Neural cell (in vitro differentiated cells): ENCODE results near the gene TPRG1. TPM values are rescaled to one million over a fixed set of nuclear protein-coding genes. Genes with fewer than 3 reads are reported as not detected.
"Not testable (repeated sequence)": the region's sequence is repeated elsewhere in the genome, so short reads cannot be mapped to it uniquely, and the experiment has no call there.

ENCODE experiments used
- H2AFZ ChIP-seq: fragments of 200-600, 300-800 bp; sonication (generic), shearing (Covaris generic); 2 replicates; pipeline ENCODE4 v1.6.0; 2014; ENCODE audit warnings: low read depth, mild to moderate bottlenecking, antibody characterized with exemption, low read length, moderate library complexity
- H3F3A ChIP-seq: fragments of 200-600 bp; shearing (Covaris generic); 2 replicates; pipeline ENCODE4 v1.6.1; 2016; ENCODE audit warnings: mild to moderate bottlenecking, moderate library complexity, mixed read lengths, antibody characterized with exemption, low read length; ENCODE audit not compliant: insufficient read depth, poor library complexity, severe bottlenecking
- H3K27ac ChIP-seq: fragments of 200-600, 300-800 bp; sonication (generic), shearing (Covaris generic); 2 replicates; pipeline ENCODE4 v1.5.1; 2014; ENCODE audit warnings: mild to moderate bottlenecking, low read length, moderate library complexity
- H3K27me3 ChIP-seq: fragments of 300-800, 200-600 bp; sonication (generic), shearing (Covaris generic); 2 replicates; pipeline ENCODE4 v1.6.0; 2014; ENCODE audit warnings: mild to moderate bottlenecking, low read depth, low read length, moderate library complexity; ENCODE audit not compliant: insufficient read depth
- H3K36me3 ChIP-seq: fragments of 300-800, 200-600 bp; sonication (generic), shearing (Covaris generic); 2 replicates; pipeline ENCODE4 v1.5.1; 2014; ENCODE audit warnings: mild to moderate bottlenecking, antibody characterized with exemption, low read length, moderate library complexity; ENCODE audit not compliant: insufficient read depth
- H3K4me2 ChIP-seq: fragments of 300-800, 200-600 bp; sonication (generic), shearing (Covaris generic); 2 replicates; pipeline ENCODE4 v1.6.0; 2014; ENCODE audit warnings: mild to moderate bottlenecking, low read length
- H3K4me3 ChIP-seq: fragments of 300-800, 200-600 bp; sonication (generic), shearing (Covaris generic); 2 replicates; pipeline ENCODE4 v1.5.1; 2014; ENCODE audit warnings: mild to moderate bottlenecking, low read length, moderate library complexity
- H3K79me2 ChIP-seq: fragments of 200-600 bp; shearing (Covaris generic); replicated peaks from 2 replicates; pipeline ENCODE4 v1.6.0; 2014; ENCODE audit warnings: mild to moderate bottlenecking, low read length, moderate library complexity; ENCODE audit not compliant: insufficient read depth
- H3K9ac ChIP-seq: fragments of 300-800, 200-600 bp; sonication (generic), shearing (Covaris generic); 2 replicates; pipeline ENCODE4 v1.6.1; 2016; ENCODE audit warnings: mild to moderate bottlenecking, low read length, mixed read lengths
- H3K9me2 ChIP-seq: fragments of 200-600 bp; shearing (Covaris generic); 2 replicates; pipeline ENCODE4 v1.6.1; 2016; ENCODE audit warnings: mild to moderate bottlenecking, low read length, mixed read lengths; ENCODE audit not compliant: insufficient read depth
- H3K9me3 ChIP-seq: fragments of 200-600, 300-800 bp; sonication (generic), shearing (Covaris generic); 2 replicates; pipeline ENCODE4 v1.6.1; 2016; ENCODE audit warnings: mild to moderate bottlenecking, mixed run types, low read length, moderate library complexity, mixed read lengths
- H4K20me1 ChIP-seq: fragments of 200-600 bp; shearing (Covaris generic); 2 replicates; pipeline ENCODE4 v1.6.1; 2016; ENCODE audit warnings: mild to moderate bottlenecking, mixed run types; ENCODE audit not compliant: insufficient read depth
- CTCF ChIP-seq: fragments of 450-650 bp; IDR thresholded peaks from 2 replicates; pipeline ENCODE4 v1.5.1; 2014; ENCODE audit warnings: antibody characterized with exemption, mild to moderate bottlenecking, moderate library complexity; ENCODE audit not compliant: poor library complexity, severe bottlenecking
- EP300 ChIP-seq: fragments of 450-650 bp; conservative IDR thresholded peaks from 2 replicates; pipeline ENCODE4 v1.6.1; 2014; ENCODE audit warnings: antibody characterized with exemption, mild to moderate bottlenecking, moderate library complexity; ENCODE audit not compliant: poor library complexity, severe bottlenecking
- EZH2 ChIP-seq: fragments of 200-600, 300-800 bp; shearing (Covaris generic), sonication (generic); IDR thresholded peaks from 2 replicates; pipeline ENCODE4 v1.6.1; 2014; ENCODE audit warnings: antibody characterized with exemption, low read length, borderline replicate concordance, mild to moderate bottlenecking; ENCODE audit not compliant: insufficient read depth, poor library complexity, severe bottlenecking
- MXI1 ChIP-seq: fragments of 450-650 bp; conservative IDR thresholded peaks from 2 replicates; pipeline ENCODE4 v1.6.1; 2014; ENCODE audit warnings: antibody characterized with exemption, mild to moderate bottlenecking; ENCODE audit not compliant: poor library complexity, severe bottlenecking
- POLR2AphosphoS5 ChIP-seq: IDR thresholded peaks from 2 replicates; pipeline ENCODE4 v1.6.1; 2012
- RAD21 ChIP-seq: fragments of 450-650 bp; conservative IDR thresholded peaks from 2 replicates; pipeline ENCODE4 v1.6.1; 2014; ENCODE audit warnings: antibody characterized with exemption, mild to moderate bottlenecking, moderate library complexity
- REST ChIP-seq: IDR thresholded peaks from 2 replicates; pipeline ENCODE4 v1.6.1; 2012; ENCODE audit warnings: borderline replicate concordance
- SMC3 ChIP-seq: fragments of 450-650 bp; conservative IDR thresholded peaks from 2 replicates; pipeline ENCODE4 v1.6.1; 2014; ENCODE audit warnings: antibody characterized with exemption, mild to moderate bottlenecking, moderate library complexity; ENCODE audit not compliant: poor library complexity
- TAF1 ChIP-seq: IDR thresholded peaks from 2 replicates; pipeline ENCODE4 v1.6.1; 2012; ENCODE audit warnings: low read depth
- polyA plus RNA-seq: library from polyadenylated mRNA; depleted of rRNA; stranded (reverse); fragments of >200 nt; gene quantifications from 2 replicates; pipeline ENCODE4 v1.2.3, GENCODE V29; 2014

The TPRG1 gene
- polyA plus RNA-seq, 1 donor from 2014 or later = 0.17 TPM

GRCh38 chr3:189324538-189325138, 152.9 kb downstream of the TPRG1 start:
- Histone ChIP-seq H3F3A (no peaks in the 10 kb centered on the region), H4K20me1 (no peaks in the 10 kb centered on the region), H3K9me3 (no peaks in the 10 kb centered on the region), H3K27me3 (no peaks in the 10 kb centered on the region), H3K4me3 (no peak overlapping the region), H3K4me2 (no peak overlapping the region), H3K27ac (no peak overlapping the region), H3K9me2 (no peaks in the 10 kb centered on the region), H3K36me3 (no peaks in the 10 kb centered on the region), H3K9ac (no peak overlapping the region), H3K79me2 (no peaks in the 10 kb centered on the region), H2AFZ (no peak overlapping the region)
- TF ChIP-seq POLR2AphosphoS5 (no peak), SMC3 (no peak), EP300 (no peak), CTCF (no peak), EZH2 (no peak), TAF1 (no peak), REST (no peak), MXI1 (no peak), RAD21 (no peak)

- no peak overlapping the region for H3K4me2 ChIP-seq
- no peaks in the 10 kb centered on the region for H3K9me3 ChIP-seq
- H3K36me3 ChIP-seq = no peaks in the 10 kb centered on the region
- H3K4me3 ChIP-seq = no peak overlapping the region
- no peak overlapping the region for H3K27ac ChIP-seq
- no peak overlapping the region for H2AFZ ChIP-seq
- no peaks in the 10 kb centered on the region for H3K79me2 ChIP-seq
- H3K9me2 ChIP-seq = no peaks in the 10 kb centered on the region
- H4K20me1 ChIP-seq = no peaks in the 10 kb centered on the region
- H3K9ac ChIP-seq = no peak overlapping the region
- TF ChIP-seq POLR2AphosphoS5 = no peak
- no peak for TF ChIP-seq MXI1
- TF ChIP-seq TAF1 = no peak
- TF ChIP-seq EZH2 = no peak
- TF ChIP-seq REST = no peak
- TF ChIP-seq SMC3 = no peak
- no peak for TF ChIP-seq RAD21
- TF ChIP-seq EP300 = no peak
- TF ChIP-seq CTCF = no peak
- H3K27me3 ChIP-seq = no peaks in the 10 kb centered on the region
- no peaks in the 10 kb centered on the region for H3F3A ChIP-seq
Measured at GRCh38 chr3:189325454-189325853, 153.7 kb downstream of the TPRG1 start.

- H4K20me1 ChIP-seq, H3K4me2 ChIP-seq, H3K36me3 ChIP-seq, H3K79me2 ChIP-seq, H3K9me3 ChIP-seq, H3F3A ChIP-seq, H3K9me2 ChIP-seq, H3K9ac ChIP-seq, H2AFZ ChIP-seq, H3K27ac ChIP-seq, H3K4me3 ChIP-seq, H3K27me3 ChIP-seq: not testable (repeated sequence)
Measured at GRCh38 chr3:189329630-189330029, 157.9 kb downstream of the TPRG1 start.
